ENCODE measurements around the gene NELFA. TPM values are rescaled to one million over a fixed set of nuclear protein-coding genes. Genes with fewer than 3 reads are reported as not detected.

Gene NELFA
- total and polyA plus RNA-seq, 2 of the 13 experiments (the other 11 are each of a cell fraction or from before 2014, with no cell fraction given), result 13.3 to 18.5 TPM

DNA sequence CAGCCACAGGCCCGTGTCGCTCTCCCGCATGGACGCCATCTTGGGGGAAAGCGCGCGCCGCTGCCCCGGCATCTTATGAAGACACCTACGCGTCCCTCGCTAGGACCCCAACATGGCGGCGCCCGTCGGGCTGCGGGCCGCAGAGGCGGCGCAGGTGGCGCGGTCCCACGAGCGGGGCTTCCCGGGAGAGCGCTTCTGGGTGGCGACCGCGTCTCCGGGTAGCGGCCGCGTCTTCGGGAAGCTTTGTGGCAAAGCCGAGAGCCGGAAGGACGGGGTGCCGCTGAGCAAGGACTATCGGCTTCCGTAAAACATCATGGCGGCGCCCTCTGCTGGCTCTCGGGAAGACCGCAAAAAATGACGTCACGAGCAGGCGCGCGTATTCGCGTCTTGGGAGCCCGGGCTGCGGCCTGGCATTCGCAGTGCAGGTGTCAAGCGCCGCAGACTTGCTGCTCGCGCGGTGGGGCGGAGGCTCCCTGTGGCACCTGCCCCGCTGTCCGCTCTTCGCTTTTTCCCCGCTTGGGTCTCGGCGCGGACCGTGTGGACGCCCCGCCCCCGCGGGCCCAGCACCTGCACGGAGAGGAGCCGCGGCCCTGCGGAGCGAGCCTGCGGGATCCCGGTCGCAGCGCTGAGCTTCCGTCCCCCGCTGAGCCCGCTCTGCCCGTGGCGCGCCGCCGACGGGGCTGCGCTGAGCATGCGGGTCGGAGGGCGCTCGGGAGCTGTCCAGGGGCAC is at the start of gene NELFA (continued):
- TF ChIP-seq, protein P1, sequence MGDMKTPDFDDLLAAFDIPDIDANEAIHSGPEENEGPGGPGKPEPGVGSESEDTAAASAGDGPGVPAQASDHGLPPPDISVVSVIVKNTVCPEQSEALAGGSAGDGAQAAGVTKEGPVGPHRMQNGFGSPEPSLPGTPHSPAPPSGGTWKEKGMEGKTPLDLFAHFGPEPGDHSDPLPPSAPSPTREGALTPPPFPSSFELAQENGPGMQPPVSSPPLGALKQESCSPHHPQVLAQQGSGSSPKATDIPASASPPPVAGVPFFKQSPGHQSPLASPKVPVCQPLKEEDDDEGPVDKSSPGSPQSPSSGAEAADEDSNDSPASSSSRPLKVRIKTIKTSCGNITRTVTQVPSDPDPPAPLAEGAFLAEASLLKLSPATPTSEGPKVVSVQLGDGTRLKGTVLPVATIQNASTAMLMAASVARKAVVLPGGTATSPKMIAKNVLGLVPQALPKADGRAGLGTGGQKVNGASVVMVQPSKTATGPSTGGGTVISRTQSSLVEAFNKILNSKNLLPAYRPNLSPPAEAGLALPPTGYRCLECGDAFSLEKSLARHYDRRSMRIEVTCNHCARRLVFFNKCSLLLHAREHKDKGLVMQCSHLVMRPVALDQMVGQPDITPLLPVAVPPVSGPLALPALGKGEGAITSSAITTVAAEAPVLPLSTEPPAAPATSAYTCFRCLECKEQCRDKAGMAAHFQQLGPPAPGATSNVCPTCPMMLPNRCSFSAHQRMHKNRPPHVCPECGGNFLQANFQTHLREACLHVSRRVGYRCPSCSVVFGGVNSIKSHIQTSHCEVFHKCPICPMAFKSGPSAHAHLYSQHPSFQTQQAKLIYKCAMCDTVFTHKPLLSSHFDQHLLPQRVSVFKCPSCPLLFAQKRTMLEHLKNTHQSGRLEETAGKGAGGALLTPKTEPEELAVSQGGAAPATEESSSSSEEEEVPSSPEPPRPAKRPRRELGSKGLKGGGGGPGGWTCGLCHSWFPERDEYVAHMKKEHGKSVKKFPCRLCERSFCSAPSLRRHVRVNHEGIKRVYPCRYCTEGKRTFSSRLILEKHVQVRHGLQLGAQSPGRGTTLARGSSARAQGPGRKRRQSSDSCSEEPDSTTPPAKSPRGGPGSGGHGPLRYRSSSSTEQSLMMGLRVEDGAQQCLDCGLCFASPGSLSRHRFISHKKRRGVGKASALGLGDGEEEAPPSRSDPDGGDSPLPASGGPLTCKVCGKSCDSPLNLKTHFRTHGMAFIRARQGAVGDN (CRISPR knock-in tag; IDR thresholded peaks at IDR 0.05), result peak; percentile 93
- TF ChIP-seq NFATC3 (CRISPR knock-in tag; IDR thresholded peaks at IDR 0.05) (no peak), HCFC1 (IDR thresholded peaks at IDR 0.05; ENCODE audit: low read depth, low read length) (peak; percentile 65), AHR (CRISPR knock-in tag; IDR thresholded peaks at IDR 0.05) (peak; percentile 85), ZNF839 (CRISPR knock-in tag; IDR thresholded peaks at IDR 0.05; ENCODE audit: borderline replicate concordance) (0 out of 2 replicates have a peak, but pooled peaks have one; percentile 18), ZNF138 (CRISPR knock-in tag; IDR thresholded peaks at IDR 0.05; ENCODE audit: low read depth) (0 out of 2 replicates have a peak, but pooled peaks have one; percentile 48), KMT2A (CRISPR knock-in tag; IDR thresholded peaks at IDR 0.05) (peak; percentile 73), MIER2 (CRISPR knock-in tag; IDR thresholded peaks at IDR 0.05) (peak; percentile 27; the same call in 1 of the 2 replicates), ZSCAN20 (CRISPR knock-in tag; IDR thresholded peaks at IDR 0.05; ENCODE audit: borderline replicate concordance) (no peak; the same call in 1 of the 2 replicates), ZNF333 (CRISPR knock-in tag; IDR thresholded peaks at IDR 0.05; ENCODE audit: borderline replicate concordance) (peak; percentile 45; the same call in 1 of the 2 replicates), ZNF24 (IDR thresholded peaks at IDR 0.05) (no peak), SP2 (CRISPR knock-in tag; IDR thresholded peaks at IDR 0.05) (0 out of 2 replicates have a peak, but pooled peaks have one; percentile 23), HNRNPH1 (optimal IDR thresholded peaks at IDR 0.05; ENCODE audit: low read depth, low read length) (no peak), KAT8 (CRISPR knock-in tag; IDR thresholded peaks at IDR 0.05) (peak; percentile 88)
- TF ChIP-seq, protein P2, sequence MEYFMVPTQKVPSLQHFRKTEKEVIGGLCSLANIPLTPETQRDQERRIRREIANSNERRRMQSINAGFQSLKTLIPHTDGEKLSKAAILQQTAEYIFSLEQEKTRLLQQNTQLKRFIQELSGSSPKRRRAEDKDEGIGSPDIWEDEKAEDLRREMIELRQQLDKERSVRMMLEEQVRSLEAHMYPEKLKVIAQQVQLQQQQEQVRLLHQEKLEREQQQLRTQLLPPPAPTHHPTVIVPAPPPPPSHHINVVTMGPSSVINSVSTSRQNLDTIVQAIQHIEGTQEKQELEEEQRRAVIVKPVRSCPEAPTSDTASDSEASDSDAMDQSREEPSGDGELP (IDR thresholded peaks at IDR 0.05; ENCODE audit: borderline replicate concordance, low read depth), result peak; percentile 29; the same call in 1 of the 2 replicates
- TF ChIP-seq, protein P3, sequence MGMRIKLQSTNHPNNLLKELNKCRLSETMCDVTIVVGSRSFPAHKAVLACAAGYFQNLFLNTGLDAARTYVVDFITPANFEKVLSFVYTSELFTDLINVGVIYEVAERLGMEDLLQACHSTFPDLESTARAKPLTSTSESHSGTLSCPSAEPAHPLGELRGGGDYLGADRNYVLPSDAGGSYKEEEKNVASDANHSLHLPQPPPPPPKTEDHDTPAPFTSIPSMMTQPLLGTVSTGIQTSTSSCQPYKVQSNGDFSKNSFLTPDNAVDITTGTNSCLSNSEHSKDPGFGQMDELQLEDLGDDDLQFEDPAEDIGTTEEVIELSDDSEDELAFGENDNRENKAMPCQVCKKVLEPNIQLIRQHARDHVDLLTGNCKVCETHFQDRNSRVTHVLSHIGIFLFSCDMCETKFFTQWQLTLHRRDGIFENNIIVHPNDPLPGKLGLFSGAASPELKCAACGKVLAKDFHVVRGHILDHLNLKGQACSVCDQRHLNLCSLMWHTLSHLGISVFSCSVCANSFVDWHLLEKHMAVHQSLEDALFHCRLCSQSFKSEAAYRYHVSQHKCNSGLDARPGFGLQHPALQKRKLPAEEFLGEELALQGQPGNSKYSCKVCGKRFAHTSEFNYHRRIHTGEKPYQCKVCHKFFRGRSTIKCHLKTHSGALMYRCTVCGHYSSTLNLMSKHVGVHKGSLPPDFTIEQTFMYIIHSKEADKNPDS (CRISPR knock-in tag; IDR thresholded peaks at IDR 0.05), result peak; percentile 84; the same call in 1 of the 2 replicates
- TF ChIP-seq, protein P4, sequence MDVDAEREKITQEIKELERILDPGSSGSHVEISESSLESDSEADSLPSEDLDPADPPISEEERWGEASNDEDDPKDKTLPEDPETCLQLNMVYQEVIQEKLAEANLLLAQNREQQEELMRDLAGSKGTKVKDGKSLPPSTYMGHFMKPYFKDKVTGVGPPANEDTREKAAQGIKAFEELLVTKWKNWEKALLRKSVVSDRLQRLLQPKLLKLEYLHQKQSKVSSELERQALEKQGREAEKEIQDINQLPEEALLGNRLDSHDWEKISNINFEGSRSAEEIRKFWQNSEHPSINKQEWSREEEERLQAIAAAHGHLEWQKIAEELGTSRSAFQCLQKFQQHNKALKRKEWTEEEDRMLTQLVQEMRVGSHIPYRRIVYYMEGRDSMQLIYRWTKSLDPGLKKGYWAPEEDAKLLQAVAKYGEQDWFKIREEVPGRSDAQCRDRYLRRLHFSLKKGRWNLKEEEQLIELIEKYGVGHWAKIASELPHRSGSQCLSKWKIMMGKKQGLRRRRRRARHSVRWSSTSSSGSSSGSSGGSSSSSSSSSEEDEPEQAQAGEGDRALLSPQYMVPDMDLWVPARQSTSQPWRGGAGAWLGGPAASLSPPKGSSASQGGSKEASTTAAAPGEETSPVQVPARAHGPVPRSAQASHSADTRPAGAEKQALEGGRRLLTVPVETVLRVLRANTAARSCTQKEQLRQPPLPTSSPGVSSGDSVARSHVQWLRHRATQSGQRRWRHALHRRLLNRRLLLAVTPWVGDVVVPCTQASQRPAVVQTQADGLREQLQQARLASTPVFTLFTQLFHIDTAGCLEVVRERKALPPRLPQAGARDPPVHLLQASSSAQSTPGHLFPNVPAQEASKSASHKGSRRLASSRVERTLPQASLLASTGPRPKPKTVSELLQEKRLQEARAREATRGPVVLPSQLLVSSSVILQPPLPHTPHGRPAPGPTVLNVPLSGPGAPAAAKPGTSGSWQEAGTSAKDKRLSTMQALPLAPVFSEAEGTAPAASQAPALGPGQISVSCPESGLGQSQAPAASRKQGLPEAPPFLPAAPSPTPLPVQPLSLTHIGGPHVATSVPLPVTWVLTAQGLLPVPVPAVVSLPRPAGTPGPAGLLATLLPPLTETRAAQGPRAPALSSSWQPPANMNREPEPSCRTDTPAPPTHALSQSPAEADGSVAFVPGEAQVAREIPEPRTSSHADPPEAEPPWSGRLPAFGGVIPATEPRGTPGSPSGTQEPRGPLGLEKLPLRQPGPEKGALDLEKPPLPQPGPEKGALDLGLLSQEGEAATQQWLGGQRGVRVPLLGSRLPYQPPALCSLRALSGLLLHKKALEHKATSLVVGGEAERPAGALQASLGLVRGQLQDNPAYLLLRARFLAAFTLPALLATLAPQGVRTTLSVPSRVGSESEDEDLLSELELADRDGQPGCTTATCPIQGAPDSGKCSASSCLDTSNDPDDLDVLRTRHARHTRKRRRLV (CRISPR knock-in tag; IDR thresholded peaks at IDR 0.05), result no peak; the same call in 1 of the 2 replicates
